Measurements from ENCODE around the gene ANP32A. TPM values are rescaled to one million over a fixed set of nuclear protein-coding genes. Genes with fewer than 3 reads are reported as not detected.

Gene ANP32A
- total and polyA plus RNA-seq, 2 donors (not counting 1 experiment from before 2014, with no cell fraction given) = 47.7 to 53.1 TPM

- Histone ChIP-seq H3K27ac (ENCODE audit: insufficient read depth, low read length) (no peak overlapping the region), H3K27me3 (ENCODE audit: control insufficient read depth, insufficient read depth, low read length) (no peaks in the 10 kb centered on the region), H3K4me1 (ENCODE audit: control insufficient read depth, extremely low read depth, insufficient read depth, low read length) (no peaks in the 10 kb centered on the region), H3K79me2 (ENCODE audit: control insufficient read depth, insufficient read depth, low read length) (peaks cover 40% of the 10 kb centered on the region), H3K9ac (ENCODE audit: insufficient read depth, low read length) (no peak overlapping the region), H3K36me3 (ENCODE audit: control insufficient read depth, insufficient read depth, low read length) (no peaks in the 10 kb centered on the region), H2AFZ (ENCODE audit: low read length) (no peak overlapping the region), H3K4me3 (replicated peaks in 1 of 4; ENCODE audit: control extremely low read depth in 1 of 4, insufficient read depth in 1 of 4, low read depth in 3 of 4, low read length in 4 of 4) (no peak overlapping the region), H4K20me1 (ENCODE audit: control insufficient read depth, extremely low read depth, insufficient read depth, low read length) (no peaks in the 10 kb centered on the region), H3K4me2 (ENCODE audit: extremely low read depth, insufficient read depth, low read length) (no peak overlapping the region), H3K9me3 (ENCODE audit: control insufficient read depth, insufficient read depth, low read depth, low read length) (no peaks in the 10 kb centered on the region)
- no peak for DNase-seq (ENCODE audit: low read depth in 2 of 2)
- TF ChIP-seq, protein P1, sequence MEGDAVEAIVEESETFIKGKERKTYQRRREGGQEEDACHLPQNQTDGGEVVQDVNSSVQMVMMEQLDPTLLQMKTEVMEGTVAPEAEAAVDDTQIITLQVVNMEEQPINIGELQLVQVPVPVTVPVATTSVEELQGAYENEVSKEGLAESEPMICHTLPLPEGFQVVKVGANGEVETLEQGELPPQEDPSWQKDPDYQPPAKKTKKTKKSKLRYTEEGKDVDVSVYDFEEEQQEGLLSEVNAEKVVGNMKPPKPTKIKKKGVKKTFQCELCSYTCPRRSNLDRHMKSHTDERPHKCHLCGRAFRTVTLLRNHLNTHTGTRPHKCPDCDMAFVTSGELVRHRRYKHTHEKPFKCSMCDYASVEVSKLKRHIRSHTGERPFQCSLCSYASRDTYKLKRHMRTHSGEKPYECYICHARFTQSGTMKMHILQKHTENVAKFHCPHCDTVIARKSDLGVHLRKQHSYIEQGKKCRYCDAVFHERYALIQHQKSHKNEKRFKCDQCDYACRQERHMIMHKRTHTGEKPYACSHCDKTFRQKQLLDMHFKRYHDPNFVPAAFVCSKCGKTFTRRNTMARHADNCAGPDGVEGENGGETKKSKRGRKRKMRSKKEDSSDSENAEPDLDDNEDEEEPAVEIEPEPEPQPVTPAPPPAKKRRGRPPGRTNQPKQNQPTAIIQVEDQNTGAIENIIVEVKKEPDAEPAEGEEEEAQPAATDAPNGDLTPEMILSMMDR (conservative IDR thresholded peaks at IDR 0.05 in 1 of 2, IDR thresholded peaks at IDR 0.05 in 1 of 2; ENCODE audit: low read depth in 1 of 2, low read length in 2 of 2) = no peak
- TF ChIP-seq EZH2 (IDR thresholded peaks at IDR 0.05; ENCODE audit: low read length, missing control alignments) = no peak
These were observed 19.8 kb downstream of the ANP32A start for GRCh38 chr15:68800875-68801274.

DNA sequence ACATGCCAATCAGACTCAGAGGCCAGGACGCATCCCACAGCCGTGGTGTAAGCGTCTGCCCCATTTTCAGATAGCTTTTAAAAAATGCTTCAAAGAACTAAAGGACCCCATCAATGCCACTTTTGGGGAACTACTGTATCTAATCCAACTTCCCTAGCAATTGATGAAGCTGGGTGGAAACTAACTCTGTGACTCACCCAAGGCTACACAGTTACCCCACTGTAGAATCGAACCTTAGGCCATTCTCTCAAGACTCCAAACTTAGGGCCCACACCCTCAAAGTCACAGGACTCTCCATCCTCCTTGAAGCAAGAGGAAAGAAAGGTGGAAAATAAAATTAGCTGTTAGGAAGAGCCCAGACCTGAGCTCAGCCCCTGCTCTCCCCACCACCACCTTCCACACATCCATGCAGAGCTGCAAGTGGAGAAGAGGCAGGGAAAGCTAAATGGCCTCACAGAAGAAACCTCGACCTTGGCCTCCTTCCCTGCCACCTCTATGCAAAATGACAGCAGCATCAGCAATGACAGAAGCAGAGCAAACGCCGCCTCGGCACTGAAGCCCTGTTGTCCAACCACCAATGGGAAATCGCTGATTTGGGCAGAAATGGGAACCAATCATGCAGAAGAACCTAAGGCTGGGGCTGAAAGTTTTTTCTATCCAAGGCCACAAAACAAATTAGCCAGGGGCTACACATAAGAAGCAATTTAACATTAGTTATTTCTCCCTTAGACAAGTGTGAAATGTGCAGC lies 22.2 kb downstream of the ANP32A start:
- Histone ChIP-seq H3K36me3 (ENCODE audit: control insufficient read depth, insufficient read depth, low read length) (no peaks in the 10 kb centered on the region), H2AFZ (ENCODE audit: low read length) (no peak overlapping the region), H3K4me3 (replicated peaks in 1 of 4; ENCODE audit: control extremely low read depth in 1 of 4, insufficient read depth in 1 of 4, low read depth in 3 of 4, low read length in 4 of 4) (no peak overlapping the region), H3K9me3 (ENCODE audit: control insufficient read depth, insufficient read depth, low read depth, low read length) (no peaks in the 10 kb centered on the region), H3K4me1 (ENCODE audit: control insufficient read depth, extremely low read depth, insufficient read depth, low read length) (peaks cover 5% of the 10 kb centered on the region), H3K27ac (ENCODE audit: insufficient read depth, low read length) (no peak overlapping the region), H4K20me1 (ENCODE audit: control insufficient read depth, extremely low read depth, insufficient read depth, low read length) (no peaks in the 10 kb centered on the region), H3K79me2 (ENCODE audit: control insufficient read depth, insufficient read depth, low read length) (peaks cover 40% of the 10 kb centered on the region), H3K4me2 (ENCODE audit: extremely low read depth, insufficient read depth, low read length) (no peak overlapping the region), H3K9ac (ENCODE audit: insufficient read depth, low read length) (no peak overlapping the region), H3K27me3 (ENCODE audit: control insufficient read depth, insufficient read depth, low read length) (no peaks in the 10 kb centered on the region)
- no peak for TF ChIP-seq EZH2 (IDR thresholded peaks at IDR 0.05; ENCODE audit: low read length, missing control alignments)
- TF ChIP-seq, protein P1 (conservative IDR thresholded peaks at IDR 0.05 in 1 of 2, IDR thresholded peaks at IDR 0.05 in 1 of 2; ENCODE audit: low read depth in 1 of 2, low read length in 2 of 2) = no peak
- DNase-seq (ENCODE audit: low read depth in 2 of 2) = no peak

GRCh38 chr15:68797599-68798345 lies 22.9 kb downstream of the ANP32A start:
- TF ChIP-seq EZH2 (IDR thresholded peaks at IDR 0.05; ENCODE audit: low read length, missing control alignments) = no peak
- TF ChIP-seq, protein P1 (conservative IDR thresholded peaks at IDR 0.05 in 1 of 2, IDR thresholded peaks at IDR 0.05 in 1 of 2; ENCODE audit: low read depth in 1 of 2, low read length in 2 of 2) = no peak
- Histone ChIP-seq H3K9ac (ENCODE audit: insufficient read depth, low read length) (no peak overlapping the region), H3K4me2 (ENCODE audit: extremely low read depth, insufficient read depth, low read length) (no peak overlapping the region), H3K27me3 (ENCODE audit: control insufficient read depth, insufficient read depth, low read length) (no peaks in the 10 kb centered on the region), H4K20me1 (ENCODE audit: control insufficient read depth, extremely low read depth, insufficient read depth, low read length) (no peaks in the 10 kb centered on the region), H3K4me3 (replicated peaks in 1 of 4; ENCODE audit: control extremely low read depth in 1 of 4, insufficient read depth in 1 of 4, low read depth in 3 of 4, low read length in 4 of 4) (no peak overlapping the region), H3K9me3 (ENCODE audit: control insufficient read depth, insufficient read depth, low read depth, low read length) (no peaks in the 10 kb centered on the region), H2AFZ (ENCODE audit: low read length) (no peak overlapping the region), H3K4me1 (ENCODE audit: control insufficient read depth, extremely low read depth, insufficient read depth, low read length) (peaks cover 5% of the 10 kb centered on the region), H3K27ac (ENCODE audit: insufficient read depth, low read length) (no peak overlapping the region), H3K79me2 (ENCODE audit: control insufficient read depth, insufficient read depth, low read length) (peaks cover 40% of the 10 kb centered on the region), H3K36me3 (ENCODE audit: control insufficient read depth, insufficient read depth, low read length) (no peaks in the 10 kb centered on the region)
- no peak for DNase-seq (ENCODE audit: low read depth in 2 of 2)
